Osteoblast (primary cell): ENCODE data around the gene PPY. TPM values are rescaled to one million over a fixed set of nuclear protein-coding genes. Genes with fewer than 3 reads are reported as not detected.
"Not testable (repeated sequence)": the region's sequence is repeated elsewhere in the genome, so short reads cannot be mapped to it uniquely, and the experiment has no call there.

Source experiments
- DNase-seq: peaks from one replicate; pipeline ENCODE4 v3.0.0; 2011; ENCODE audit warnings: low spot score, mixed read lengths; ENCODE audit not compliant: insufficient read length; ENCODE audit errors: missing footprints
- H2AFZ ChIP-seq: 2 replicates; pipeline ENCODE4 v1.6.0; 2011; ENCODE audit warnings: mild to moderate bottlenecking, low read length
- H3K27ac ChIP-seq: 2 replicates; pipeline ENCODE4 v1.5.1; 2011; ENCODE audit warnings: mild to moderate bottlenecking, low read depth, low read length, moderate library complexity
- H3K27me3 ChIP-seq: 2 replicates; pipeline ENCODE4 v1.6.0; 2012; ENCODE audit warnings: mild to moderate bottlenecking, control low read depth, inconsistent platforms, low read length, moderate library complexity; ENCODE audit not compliant: insufficient read depth
- H3K36me3 ChIP-seq: 2 replicates; pipeline ENCODE4 v1.5.1; 2011; ENCODE audit warnings: mild to moderate bottlenecking, low read length, control low read depth, moderate library complexity; ENCODE audit not compliant: insufficient read depth
- H3K4me1 ChIP-seq: 2 replicates; pipeline ENCODE4 v1.5.1; 2011; ENCODE audit warnings: mild to moderate bottlenecking, low read length, control low read depth, moderate library complexity; ENCODE audit not compliant: insufficient read depth
- H3K4me2 ChIP-seq: 2 replicates; pipeline ENCODE4 v1.6.0; 2011; ENCODE audit warnings: mild to moderate bottlenecking, low read length; ENCODE audit not compliant: insufficient read depth
- H3K4me3 ChIP-seq: fragments of 200-600 bp; sonication (generic); 3 replicates; pipeline ENCODE4 v1.5.1; 2012; ENCODE audit warnings: mild to moderate bottlenecking, low read length, inconsistent platforms; ENCODE audit not compliant: insufficient read depth
- H3K79me2 ChIP-seq: 2 replicates; pipeline ENCODE4 v1.6.0; 2012; ENCODE audit warnings: mild to moderate bottlenecking, low read length, control low read depth, inconsistent platforms; ENCODE audit not compliant: insufficient read depth
- H3K9me3 ChIP-seq: 2 replicates; pipeline ENCODE4 v1.5.1; 2011; ENCODE audit warnings: low read depth, low read length, control low read depth
- H4K20me1 ChIP-seq: 2 replicates; pipeline ENCODE4 v1.6.0; 2012; ENCODE audit warnings: mild to moderate bottlenecking, low read length, control low read depth; ENCODE audit not compliant: insufficient read depth
- CTCF ChIP-seq: IDR thresholded peaks from 2 replicates; pipeline ENCODE4 v1.5.1; 2011; ENCODE audit warnings: mild to moderate bottlenecking, low read depth, low read length, moderate library complexity; ENCODE audit errors: extremely low read depth
- total RNA-seq: library from RNA; depleted of rRNA; stranded (reverse); fragments of >200 nt; gene quantifications from 2 replicates; pipeline ENCODE4 v1.2.3, GENCODE V29; 2012

PPY gene
- total RNA-seq, 1 donor = not detected

GRCh38 chr17:43976963-43977837 is 34.9 kb upstream of the PPY start:
- TF ChIP-seq CTCF = no peak
- Histone ChIP-seq H3K36me3 (no peaks in the 10 kb centered on the region), H3K4me3 (no peak overlapping the region), H3K4me1 (no peaks in the 10 kb centered on the region), H4K20me1 (no peaks in the 10 kb centered on the region), H3K4me2 (no peak overlapping the region), H3K79me2 (no peaks in the 10 kb centered on the region), H3K9me3 (no peaks in the 10 kb centered on the region), H2AFZ (no peak overlapping the region), H3K27ac (no peak overlapping the region), H3K27me3 (peaks cover 51% of the 10 kb centered on the region)
- no peak for DNase-seq

- Histone ChIP-seq H3K4me1 (no peaks in the 10 kb centered on the region), H3K9me3 (no peaks in the 10 kb centered on the region), H4K20me1 (no peaks in the 10 kb centered on the region), H3K4me2 (no peak overlapping the region), H3K36me3 (no peaks in the 10 kb centered on the region), H3K4me3 (no peak overlapping the region), H3K27me3 (peaks cover 41% of the 10 kb centered on the region), H3K27ac (no peak overlapping the region), H2AFZ (no peak overlapping the region), H3K79me2 (no peaks in the 10 kb centered on the region)
- no peak for TF ChIP-seq CTCF
- no peak for DNase-seq
These were observed 33.6 kb upstream of the PPY start for GRCh38 chr17:43975898-43976297.

- no peak overlapping the region for H3K4me3 ChIP-seq
- H3K4me1 ChIP-seq = no peaks in the 10 kb centered on the region
- H3K36me3 ChIP-seq = no peaks in the 10 kb centered on the region
- DNase-seq = no peak
- H3K79me2 ChIP-seq = no peaks in the 10 kb centered on the region
- H3K4me2 ChIP-seq = no peak overlapping the region
- no peaks in the 10 kb centered on the region for H4K20me1 ChIP-seq
- H2AFZ ChIP-seq = no peak overlapping the region
- no peak for TF ChIP-seq CTCF
- peaks cover 39% of the 10 kb centered on the region for H3K27me3 ChIP-seq
- H3K27ac ChIP-seq = no peak overlapping the region
- no peaks in the 10 kb centered on the region for H3K9me3 ChIP-seq
These were observed 32.3 kb upstream of the PPY start for GRCh38 chr17:43974382-43975266.

- H3K27ac ChIP-seq, H3K36me3 ChIP-seq, H2AFZ ChIP-seq, DNase-seq, H4K20me1 ChIP-seq, H3K79me2 ChIP-seq, H3K4me3 ChIP-seq, H3K4me1 ChIP-seq, H3K9me3 ChIP-seq, H3K4me2 ChIP-seq: not testable (repeated sequence)
- peaks cover 24% of the 10 kb centered on the region for H3K27me3 ChIP-seq
These were observed 30.4 kb upstream of the PPY start for GRCh38 chr17:43972444-43973212.

- H3K9me3 ChIP-seq, H3K79me2 ChIP-seq, H2AFZ ChIP-seq, H3K4me1 ChIP-seq, H4K20me1 ChIP-seq, H3K4me2 ChIP-seq, H3K4me3 ChIP-seq, DNase-seq, H3K27ac ChIP-seq, H3K36me3 ChIP-seq: not testable (repeated sequence)
- peaks cover 14% of the 10 kb centered on the region for H3K27me3 ChIP-seq
These were observed 29.2 kb upstream of the PPY start for GRCh38 chr17:43971436-43971835.
